DMS114 treated with DMSO at 0.1 percent for 48 hours (cell line): ENCODE measurements around the gene ACAT1.
"Not testable (repeated sequence)": the region's sequence is repeated elsewhere in the genome, so short reads cannot be mapped to it uniquely, and the experiment has no call there.

ENCODE experiments used
- DNase-seq: peaks from one replicate; lab custom pipeline; 2025; ENCODE audit not compliant: unreplicated experiment; lab: John Stamatoyannopoulos, UW

ACAT1 gene

GRCh38 chr11:108144615-108145014 lies 23.2 kb downstream of the ACAT1 start:
- no peak for DNase-seq

- DNase-seq: no peak
Observed at GRCh38 chr11:108147150-108147549, 25.8 kb downstream of the ACAT1 start.

GRCh38 chr11:108148556-108148955 lies 27.2 kb downstream of the ACAT1 start:
- no peak for DNase-seq

GRCh38 chr11:108154591-108154990 lies 33.2 kb downstream of the ACAT1 start:
- DNase-seq: no peak

GRCh38 chr11:108160970-108161566 lies 39.7 kb downstream of the ACAT1 start:
- DNase-seq: no peak

- DNase-seq: not testable (repeated sequence)
Observed at GRCh38 chr11:108162878-108163277, 41.5 kb downstream of the ACAT1 start.

GRCh38 chr11:108167624-108168023 lies 46.3 kb downstream of the ACAT1 start:
- no peak for DNase-seq

- DNase-seq: no peak
Observed at GRCh38 chr11:108170184-108170583, 48.8 kb downstream of the ACAT1 start.

GRCh38 chr11:108177570-108177969 lies 56.2 kb downstream of the ACAT1 start:
- no peak for DNase-seq

- DNase-seq: no peak
Observed at GRCh38 chr11:108193725-108194124, 72.4 kb downstream of the ACAT1 start.

- no peak for DNase-seq
Observed at GRCh38 chr11:108196901-108197300, 75.5 kb downstream of the ACAT1 start.
